Liver (tissue), 9 donors: ENCODE measurements around the gene ZNF70. TPM values are rescaled to one million over a fixed set of nuclear protein-coding genes. Genes with fewer than 3 reads are reported as not detected.

ENCODE experiments used
- DNase-seq: peaks from one replicate; pipeline ENCODE4 v3.0.0-alpha.2; 2017; ENCODE audit warnings: low spot score
- H3K27ac ChIP-seq, 2 donors: one replicate each; pipeline ENCODE4 v1.7.0; 2013; ENCODE audit warnings: inconsistent platforms in 2 of 2, low read length in 2 of 2, control low read depth in 1 of 2, low read depth in 1 of 2, mild to moderate bottlenecking in 1 of 2
- H3K27me3 ChIP-seq, 4 donors: one replicate each; pipeline versions ENCODE4 v1.6.1 to v1.7.0; 2013; ENCODE audit warnings: low read length in 3 of 4, inconsistent platforms in 1 of 4, mild to moderate bottlenecking in 1 of 4, moderate library complexity in 1 of 4; ENCODE audit not compliant: control insufficient read depth in 4 of 4, insufficient read depth in 4 of 4
- H3K36me3 ChIP-seq, 4 donors: one replicate each; pipeline versions ENCODE4 v1.6.1 to v1.7.0; 2013; ENCODE audit warnings: low read length in 3 of 4, mild to moderate bottlenecking in 3 of 4, low read depth in 1 of 4, moderate library complexity in 1 of 4; ENCODE audit not compliant: control insufficient read depth in 4 of 4, insufficient read depth in 3 of 4
- H3K4me1 ChIP-seq, 4 donors: one replicate each; pipeline versions ENCODE4 v1.6.1 to v1.7.0; 2013; ENCODE audit warnings: low read length in 3 of 4, mild to moderate bottlenecking in 3 of 4, moderate library complexity in 1 of 4; ENCODE audit not compliant: control insufficient read depth in 4 of 4, insufficient read depth in 4 of 4
- H3K4me3 ChIP-seq, 3 donors: one replicate each; pipeline versions ENCODE4 v1.6.1 to v1.7.0; 2013; ENCODE audit warnings: low read length in 3 of 3, control low read depth in 1 of 3, low read depth in 1 of 3, mild to moderate bottlenecking in 1 of 3
- H3K9ac ChIP-seq, 2 donors: one replicate each; pipeline ENCODE4 v1.7.0; 2013; ENCODE audit warnings: low read length in 2 of 2, mild to moderate bottlenecking in 2 of 2, moderate library complexity in 2 of 2, control low read depth in 1 of 2, low read depth in 1 of 2
- H3K9me3 ChIP-seq, 4 donors: one replicate each; pipeline versions ENCODE4 v1.6.1 to v1.7.0; 2013; ENCODE audit warnings: low read length in 3 of 4; ENCODE audit not compliant: control insufficient read depth in 4 of 4
- CTCF ChIP-seq: fragments of 150-350 bp; IDR thresholded peaks from 2 replicates; pipeline ENCODE4 v1.5.1; 2017; ENCODE audit warnings: improper control_type of control experiment, low read depth, low read length; ENCODE audit not compliant: missing input control
- EGR1 ChIP-seq, 2 donors: IDR thresholded peaks; 2 replicates each; pipeline ENCODE4 v1.6.1; 2016 to 2018; ENCODE audit warnings: antibody characterized with exemption in 2 of 2, low read depth in 2 of 2
- FOXA1 ChIP-seq: IDR thresholded peaks from 2 replicates; pipeline ENCODE4 v1.6.1; 2016; ENCODE audit warnings: antibody characterized with exemption
- FOXA2 ChIP-seq: IDR thresholded peaks from 2 replicates; pipeline ENCODE4 v1.6.1; 2016; ENCODE audit warnings: antibody characterized with exemption
- GABPA ChIP-seq, 2 donors: IDR thresholded peaks in 1 of 2; conservative IDR thresholded peaks in 1 of 2; 2 replicates each; pipeline ENCODE4 v1.6.1; 2016; ENCODE audit warnings: antibody characterized with exemption in 2 of 2, mild to moderate bottlenecking in 1 of 2, moderate library complexity in 1 of 2
- HNF4A ChIP-seq, 2 donors: conservative IDR thresholded peaks; 2 replicates each; pipeline ENCODE4 v1.6.1; 2016; ENCODE audit warnings: antibody characterized with exemption in 2 of 2, mild to moderate bottlenecking in 2 of 2
- HNF4G ChIP-seq: IDR thresholded peaks from 2 replicates; pipeline ENCODE4 v1.6.1; 2016; ENCODE audit warnings: antibody characterized with exemption
- JUND ChIP-seq, 2 donors: IDR thresholded peaks; 2 replicates each; pipeline ENCODE4 v1.6.1; 2016; ENCODE audit warnings: antibody characterized with exemption in 2 of 2
- MAX ChIP-seq: IDR thresholded peaks from 2 replicates; pipeline ENCODE4 v1.6.1; 2016; ENCODE audit warnings: antibody characterized with exemption
- NR2F2 ChIP-seq: IDR thresholded peaks from 2 replicates; pipeline ENCODE4 v1.6.1; 2016; ENCODE audit warnings: antibody characterized with exemption
- RAD21 ChIP-seq, 2 donors: IDR thresholded peaks; 2 replicates each; pipeline ENCODE4 v1.6.1; 2016; ENCODE audit warnings: antibody characterized with exemption in 2 of 2, mild to moderate bottlenecking in 2 of 2
- REST ChIP-seq: IDR thresholded peaks from 2 replicates; pipeline ENCODE4 v1.6.1; 2016; ENCODE audit warnings: antibody characterized with exemption, mild to moderate bottlenecking
- RXRA ChIP-seq, 2 donors: IDR thresholded peaks; 2 replicates each; pipeline ENCODE4 v1.6.1; 2017 to 2018; ENCODE audit warnings: antibody characterized with exemption in 2 of 2, mild to moderate bottlenecking in 1 of 2
- SP1 ChIP-seq: IDR thresholded peaks from 2 replicates; pipeline ENCODE4 v1.6.1; 2018; ENCODE audit warnings: antibody characterized with exemption, mild to moderate bottlenecking
- TAF1 ChIP-seq: conservative IDR thresholded peaks from 2 replicates; pipeline ENCODE4 v1.6.1; 2016; ENCODE audit warnings: antibody characterized with exemption, mild to moderate bottlenecking
- YY1 ChIP-seq: IDR thresholded peaks from 2 replicates; pipeline ENCODE4 v1.6.1; 2016; ENCODE audit warnings: antibody characterized with exemption, mild to moderate bottlenecking
- ZBTB33 ChIP-seq: IDR thresholded peaks from 2 replicates; pipeline ENCODE4 v1.6.1; 2016; ENCODE audit warnings: antibody characterized with exemption
- WGBS: extraction: QIAGEN DNeasy Blood & Tissue Kit; methylation state at CpG from one replicate; pipeline ENCODE4 v1.1.7; 2013; 5-methylcytosine and 5-hydroxymethylcytosine counted together
- polyA plus RNA-seq, 2 donors: library from polyadenylated mRNA; stranded (reverse) in 1 of 2; unstranded in 1 of 2; fragments of 200-250 nt in 1 of 2; fragments of >200 nt in 1 of 2; fragmentation: Nextera tagmentation in 1 of 2; extraction: Ambion mirVana in 1 of 2; gene quantifications; one replicate each; pipeline versions ENCODE4 v1.2.1 to v1.2.3, GENCODE V29; 2013 to 2015
- total RNA-seq, 2 donors: library from RNA; depleted of rRNA; stranded (reverse); fragments of >200 nt; gene quantifications; one replicate each; pipeline ENCODE4 v1.2.3, GENCODE V29; 2014
- TF ChIP-seq, protein P1 (sequence below): IDR thresholded peaks from 2 replicates; pipeline ENCODE4 v1.6.1; 2016; ENCODE audit warnings: antibody characterized with exemption
- donor health status: healthy.
- donor health status: healthy.
- donor health status: healthy.
- donor health status: healthy.
- donor health status: healthy.

The ZNF70 gene
- total and polyA plus RNA-seq, 4 donors: 0.14 to 1.9 (median 0.68) TPM

- H3K36me3 ChIP-seq: peaks cover 0 to 6% (median 4%) of the 10 kb centered on the region in 4 donors
- DNase-seq: no peak
- H3K27ac ChIP-seq: no peak overlapping the region
- no peak for TF ChIP-seq REST
- TF ChIP-seq, protein P1, sequence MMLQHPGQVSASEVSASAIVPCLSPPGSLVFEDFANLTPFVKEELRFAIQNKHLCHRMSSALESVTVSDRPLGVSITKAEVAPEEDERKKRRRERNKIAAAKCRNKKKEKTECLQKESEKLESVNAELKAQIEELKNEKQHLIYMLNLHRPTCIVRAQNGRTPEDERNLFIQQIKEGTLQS: no peak
- no peak for TF ChIP-seq HNF4A (conservative IDR thresholded peaks at IDR 0.05)
- TF ChIP-seq FOXA2: no peak
- no peak for TF ChIP-seq YY1
- no peak for TF ChIP-seq FOXA1
- no peak overlapping the region for H3K4me3 ChIP-seq
- 76% methylated on average over 7 of the region's 7 CpGs for WGBS
- H3K27me3 ChIP-seq: no peaks in the 10 kb centered on the region
- H3K9me3 ChIP-seq: no peaks in the 10 kb centered on the region
- H3K9ac ChIP-seq: no peak overlapping the region
- peaks cover 16 to 44% (median 33%) of the 10 kb centered on the region in 4 donors for H3K4me1 ChIP-seq
Measured at GRCh38 chr22:23763954-23764353, 13.0 kb upstream of the ZNF70 start.

DNA sequence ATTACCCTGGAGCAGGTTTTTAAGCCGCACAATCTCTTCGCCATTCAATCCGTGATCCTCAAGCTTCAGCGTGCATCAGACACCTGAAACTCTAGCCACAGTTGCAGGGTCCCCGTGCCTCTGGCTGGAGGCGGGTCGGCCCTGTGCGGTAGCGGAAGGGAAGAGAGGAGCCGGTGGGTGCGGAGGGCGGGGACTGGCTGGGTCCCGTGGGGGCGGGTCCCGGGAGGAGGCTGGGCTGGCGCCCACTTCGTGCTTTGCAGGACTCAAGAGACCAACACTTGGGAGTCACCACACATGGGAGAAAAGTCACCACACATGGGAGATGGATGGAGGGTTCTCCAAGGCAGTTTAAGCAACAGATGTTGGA lies 12.7 kb upstream of the ZNF70 start:
- no peak overlapping the region for H3K27ac ChIP-seq
- peaks cover 16 to 44% (median 32%) of the 10 kb centered on the region in 4 donors for H3K4me1 ChIP-seq
- 68% methylated on average over 17 of the region's 17 CpGs for WGBS
- TF ChIP-seq YY1 (no peak), REST (no peak), ZBTB33 (no peak), NR2F2 (no peak), HNF4A (conservative IDR thresholded peaks at IDR 0.05) (no peak), CTCF (no peak), FOXA2 (no peak), TAF1 (no peak), RXRA (IDR thresholded peaks at IDR 0.05) (no peak), SP1 (no peak), FOXA1 (no peak), EGR1 (IDR thresholded peaks at IDR 0.05; ENCODE audit: low read depth in 2 of 2) (no peak), GABPA (IDR thresholded peaks at IDR 0.05 in 1 of 2, conservative IDR thresholded peaks at IDR 0.05 in 1 of 2) (no peak), RAD21 (IDR thresholded peaks at IDR 0.05) (no peak), MAX (no peak), JUND (IDR thresholded peaks at IDR 0.05) (no peak), HNF4G (no peak)
- TF ChIP-seq, protein P1: no peak
- H3K27me3 ChIP-seq: no peaks in the 10 kb centered on the region
- H3K9me3 ChIP-seq: no peaks in the 10 kb centered on the region
- peak overlapping the region in 1 of 3 donors; percentile 4 for H3K4me3 ChIP-seq
- no peak overlapping the region for H3K9ac ChIP-seq
- DNase-seq: no peak
- peaks cover 0 to 6% (median 4%) of the 10 kb centered on the region in 4 donors for H3K36me3 ChIP-seq
